HG03457 (cell line): Measurements from ENCODE around the gene DPH1.

Experiments used
- ATAC-seq: cut with Tn5 transposase; IDR thresholded peaks from one replicate; pipeline ENCODE4 v1.9.1; 2021; ENCODE audit warnings: moderate number of reproducible peaks; ENCODE audit not compliant: unreplicated experiment

Gene DPH1

GRCh38 chr17:2060681-2061440 lies 30.9 kb downstream of the DPH1 start:
- no peak for ATAC-seq

DNA sequence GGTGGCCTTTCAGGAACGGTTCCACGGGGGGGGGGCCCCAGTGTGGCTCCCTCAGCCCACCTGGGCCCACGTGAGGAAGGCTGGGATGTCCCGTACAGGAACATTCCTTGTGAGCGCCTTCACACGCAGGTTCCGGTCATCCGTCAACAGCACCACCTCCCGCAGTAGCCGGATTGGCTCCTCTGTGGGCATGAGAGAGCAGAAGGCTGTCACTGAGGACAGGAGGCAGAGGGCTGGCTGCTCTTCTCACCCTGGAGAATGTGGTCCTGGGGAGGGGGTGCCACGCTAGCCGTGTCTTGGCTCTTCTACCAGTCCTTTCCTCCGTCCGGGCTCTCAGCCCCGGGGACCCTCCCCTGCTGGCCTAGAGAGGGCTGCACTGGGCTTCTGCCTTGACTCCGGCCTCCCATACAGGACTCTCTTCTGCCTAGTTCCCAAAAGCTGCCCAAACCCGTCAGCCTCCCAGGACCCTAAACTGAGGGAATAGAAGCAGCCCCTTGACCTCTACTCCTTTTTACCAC lies 31.5 kb downstream of the DPH1 start:
- ATAC-seq, result no peak

DNA sequence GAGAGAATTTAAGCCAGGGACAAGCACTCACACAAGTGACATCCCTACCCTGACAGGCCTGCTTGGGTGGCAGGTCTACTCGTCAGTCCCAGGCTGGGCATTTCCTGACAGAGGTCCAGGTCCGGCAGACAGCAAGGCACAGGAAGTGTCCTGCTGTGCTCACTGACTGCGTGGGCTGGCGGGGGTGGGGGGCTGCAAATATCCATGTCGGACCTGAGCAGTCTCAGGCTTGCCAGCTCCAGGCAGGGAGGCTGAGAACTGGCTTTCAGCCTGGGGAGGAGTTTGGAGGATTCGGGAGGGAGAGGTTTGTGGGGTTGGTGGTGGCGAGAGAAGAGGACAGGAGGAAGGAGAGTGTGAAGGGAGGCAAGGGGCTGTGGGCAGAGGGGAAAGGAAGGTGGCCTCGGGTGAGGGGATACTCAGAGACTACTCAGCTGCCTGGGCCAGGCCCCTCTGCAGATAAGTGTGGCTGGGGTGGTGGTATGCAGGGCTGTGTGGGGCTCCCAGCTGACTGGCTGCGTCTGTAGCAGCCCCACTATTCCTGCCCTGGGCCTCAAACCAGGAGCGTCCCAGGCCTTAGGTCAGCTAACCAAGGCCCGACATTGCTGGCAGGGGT lies 32.7 kb downstream of the DPH1 start:
- ATAC-seq, result no peak

DNA sequence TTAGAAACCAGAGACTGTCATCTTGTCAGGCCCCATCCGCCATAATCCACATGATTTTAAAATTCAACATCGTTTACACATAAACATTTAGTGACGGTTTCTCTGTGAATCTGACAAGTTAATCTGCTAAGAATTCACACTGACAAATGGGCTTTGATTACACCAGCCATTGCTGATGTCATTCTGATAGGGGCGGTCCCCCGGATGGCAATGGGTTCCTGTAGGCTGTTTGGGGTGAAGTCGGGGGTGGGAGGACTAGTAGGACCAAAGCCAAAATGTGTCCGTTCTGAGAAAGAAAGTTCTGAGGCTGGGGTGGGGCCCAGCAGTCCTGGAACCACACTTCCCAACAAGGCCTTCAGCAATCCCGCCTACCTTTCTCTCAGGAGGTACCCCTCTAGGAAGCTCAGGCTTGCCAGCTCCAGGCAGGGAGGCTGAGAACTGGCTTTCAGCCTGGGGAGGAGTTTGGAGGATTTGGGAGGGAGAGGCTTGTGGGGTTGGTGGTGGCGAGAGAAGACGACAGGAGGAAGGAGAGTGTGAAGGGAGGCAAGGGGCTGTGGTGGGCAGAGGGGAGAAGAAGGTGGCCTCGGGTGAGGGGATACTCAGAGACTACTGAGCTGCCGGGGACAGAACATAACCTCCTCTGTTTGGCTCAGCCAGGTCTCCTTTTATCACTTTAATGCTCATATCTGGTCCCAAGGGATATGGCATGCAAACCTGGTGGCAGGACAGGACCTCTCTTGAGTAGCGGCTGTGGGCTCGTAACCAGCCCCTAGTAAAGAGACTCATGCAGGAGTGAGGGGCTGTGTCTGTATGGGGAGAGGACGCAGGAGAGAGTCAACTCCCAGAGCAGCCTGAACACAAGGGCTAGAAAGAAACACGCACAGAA lies 33.6 kb downstream of the DPH1 start:
- ATAC-seq, result no peak

DNA sequence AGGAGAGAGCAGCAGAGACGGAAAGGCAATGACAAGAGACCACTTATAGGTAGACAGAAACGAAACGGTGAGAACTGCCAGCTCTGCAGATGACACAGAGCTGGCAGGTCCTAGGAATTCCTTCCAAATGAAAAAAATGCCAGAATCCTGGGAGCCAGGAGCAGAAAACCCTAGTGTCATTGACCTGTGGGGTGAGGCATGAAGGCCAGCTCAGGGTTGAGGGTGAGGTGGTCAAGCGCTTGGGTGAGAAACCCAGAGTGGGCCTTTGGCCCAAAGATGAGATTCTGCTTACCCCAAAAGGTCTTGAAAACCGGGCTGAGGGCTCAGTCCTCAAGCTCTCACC lies 34.2 kb downstream of the DPH1 start:
- ATAC-seq, result no peak

DNA sequence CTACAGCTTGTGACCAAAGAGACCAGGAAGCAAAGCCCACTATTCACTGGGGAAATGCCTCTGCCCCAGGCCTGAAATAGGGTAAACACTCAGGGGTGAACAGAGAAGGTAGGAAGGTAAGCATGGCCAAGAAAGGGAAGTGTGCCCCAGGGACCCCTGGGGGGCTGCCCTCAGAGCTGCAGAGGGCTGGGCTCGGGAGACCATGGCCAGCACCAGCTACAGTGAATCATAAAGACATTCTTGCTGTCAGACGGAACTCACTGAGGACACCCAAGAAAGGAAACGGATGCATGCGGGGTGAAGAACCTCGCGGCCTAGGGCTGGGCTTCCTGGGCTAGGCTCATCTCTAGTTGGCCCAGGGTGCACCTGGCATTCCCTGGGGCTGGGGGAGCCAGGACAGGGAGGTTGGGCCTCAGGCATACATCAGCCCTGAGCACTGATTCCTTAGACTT lies 34.6 kb downstream of the DPH1 start:
- ATAC-seq, result no peak

DNA sequence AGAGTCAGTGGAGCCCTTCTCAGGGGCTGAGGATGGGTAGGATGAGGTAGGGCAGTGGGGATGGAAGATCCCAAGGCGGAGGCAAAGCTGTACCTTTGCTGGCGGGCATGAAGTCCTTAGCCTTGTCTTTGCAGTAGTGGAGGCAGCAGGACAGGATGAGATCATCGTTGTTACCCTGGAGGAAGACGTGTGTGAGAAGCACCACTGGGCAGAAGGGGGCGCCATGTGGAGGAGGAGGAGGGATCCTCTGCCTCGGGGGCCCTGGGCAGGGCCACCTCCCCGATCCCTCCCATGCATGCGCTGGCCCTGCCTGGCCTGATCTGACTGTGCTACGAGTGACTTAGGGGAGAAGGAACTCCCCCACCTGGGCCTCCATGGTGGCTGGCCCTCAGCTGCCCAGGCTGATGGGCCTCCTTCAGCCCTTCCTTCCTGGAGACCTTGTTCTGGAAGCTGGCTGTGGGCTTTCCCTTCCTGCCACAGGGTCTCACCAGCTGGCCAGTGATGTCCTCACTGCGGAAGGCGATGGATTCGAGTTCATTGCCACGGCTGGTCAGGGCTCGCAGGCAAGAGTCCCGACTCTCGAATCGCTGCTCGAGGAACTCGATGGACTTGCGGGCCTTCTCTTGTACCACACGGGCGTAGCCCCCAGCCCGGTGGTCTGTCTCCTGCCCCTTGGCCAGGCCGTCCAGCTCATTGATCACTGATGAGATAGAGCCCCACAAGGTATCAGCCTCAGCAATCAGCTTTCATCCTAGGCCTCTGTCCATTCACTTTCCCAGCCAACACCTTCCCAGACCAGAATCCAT lies 35.2 kb downstream of the DPH1 start:
- ATAC-seq, result no peak

DNA sequence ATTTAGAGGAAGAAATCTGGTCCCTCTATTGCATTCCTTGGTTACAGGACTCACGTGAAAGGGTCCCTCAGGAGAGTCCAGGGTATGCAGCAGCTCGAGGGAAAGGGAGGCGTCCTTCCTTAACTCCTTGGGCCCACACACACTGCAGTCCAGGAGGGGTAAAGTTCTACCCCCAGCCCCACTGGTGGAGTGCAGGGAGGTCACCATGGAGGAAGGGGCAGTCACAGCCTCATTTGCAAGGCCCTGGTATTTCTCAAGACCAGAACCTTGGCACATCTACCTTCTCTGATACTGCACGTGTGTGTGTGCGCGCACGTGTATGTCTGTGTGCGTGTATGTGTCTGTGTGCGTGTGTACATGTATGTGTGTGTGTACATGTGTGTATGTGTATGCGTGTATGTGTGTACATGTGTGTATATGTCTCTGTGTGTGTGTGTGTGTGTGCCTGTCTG lies 36.0 kb downstream of the DPH1 start:
- ATAC-seq, result no peak

DNA sequence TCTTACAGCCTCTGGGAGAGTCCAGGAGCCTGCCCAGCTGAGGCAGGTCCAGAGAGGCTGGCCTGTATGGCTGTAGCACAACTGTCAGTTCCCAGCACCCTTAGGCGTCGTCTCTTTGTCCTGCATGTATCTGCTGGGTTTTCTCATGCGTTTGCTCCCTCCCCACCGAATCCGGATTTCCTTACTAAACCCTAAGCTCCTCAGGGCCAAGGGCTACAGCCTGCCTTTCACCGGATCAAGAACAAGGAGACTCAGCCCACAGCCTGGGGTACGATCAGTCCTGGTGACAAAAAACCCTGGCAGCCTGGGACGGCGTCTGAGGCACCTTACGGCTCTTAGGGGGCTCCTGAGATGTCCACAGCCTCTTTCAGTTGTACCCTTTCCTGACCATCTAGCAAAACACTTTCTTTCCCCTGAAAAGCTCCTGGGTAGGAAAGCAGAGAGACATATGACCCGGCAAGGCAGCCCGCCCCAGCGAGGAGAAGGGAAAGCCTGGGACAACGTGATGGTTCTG lies 37.2 kb downstream of the DPH1 start:
- ATAC-seq, result no peak

GRCh38 chr17:2067608-2068024 lies 37.7 kb downstream of the DPH1 start:
- no peak for ATAC-seq

GRCh38 chr17:2068031-2068518 lies 38.1 kb downstream of the DPH1 start:
- ATAC-seq, result no peak

GRCh38 chr17:2068519-2069051 lies 38.6 kb downstream of the DPH1 start:
- no peak for ATAC-seq

DNA sequence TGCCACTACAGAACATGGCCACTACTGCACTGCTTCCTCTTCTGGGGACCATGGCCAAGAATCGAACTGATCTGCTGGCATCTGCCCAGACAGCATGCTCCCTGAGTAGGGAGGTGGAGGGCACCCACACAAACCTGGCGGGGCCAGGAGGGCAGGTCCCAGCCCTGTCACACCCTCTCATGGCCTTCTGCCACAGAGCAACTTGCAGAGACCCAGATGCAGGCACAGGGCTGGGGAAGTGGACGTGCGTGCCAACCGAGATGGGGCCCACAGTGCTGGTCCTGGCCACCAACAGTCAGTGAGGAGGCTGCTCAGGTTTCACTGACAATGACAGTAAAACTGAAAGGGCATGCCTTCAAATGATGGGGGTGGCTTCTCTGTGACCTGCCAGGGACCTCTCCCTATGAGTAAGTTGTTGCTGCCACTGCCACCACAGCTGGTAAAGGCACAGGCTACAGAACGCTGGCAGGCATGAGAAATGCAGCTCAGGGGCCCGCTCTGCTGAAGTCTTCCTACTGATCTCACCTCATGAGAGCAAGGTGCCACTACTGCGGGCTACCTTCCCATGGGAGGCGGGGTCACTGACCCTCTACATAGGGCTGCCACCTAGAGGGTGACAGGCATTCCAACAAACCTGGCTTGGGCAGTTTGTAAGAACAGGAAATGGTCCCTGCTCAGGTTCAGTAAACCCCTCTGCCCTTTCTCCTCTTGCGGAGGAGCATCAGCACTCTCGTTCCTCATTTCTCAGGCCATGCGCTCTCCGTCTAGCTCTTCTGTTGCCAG lies 40.5 kb downstream of the DPH1 start:
- ATAC-seq, result peak; percentile 62

DNA sequence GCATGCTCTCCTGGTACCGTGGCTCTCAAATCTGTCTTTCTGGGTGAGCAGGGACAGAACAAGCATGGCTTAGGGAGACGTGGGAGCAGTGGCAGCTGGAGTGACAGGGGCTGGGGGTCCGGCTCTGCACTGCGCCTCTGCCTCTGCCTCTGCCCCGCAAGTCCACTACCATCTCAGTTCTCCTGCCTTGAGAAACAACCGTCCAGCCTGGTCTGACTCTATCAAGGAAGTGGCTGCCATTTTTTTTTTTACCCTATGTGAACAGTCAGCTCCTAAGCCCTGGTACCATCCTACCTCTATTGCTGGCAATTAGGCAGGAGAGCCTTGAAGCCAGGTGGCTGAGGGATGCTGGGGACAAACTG lies 41.1 kb downstream of the DPH1 start:
- no peak for ATAC-seq

DNA sequence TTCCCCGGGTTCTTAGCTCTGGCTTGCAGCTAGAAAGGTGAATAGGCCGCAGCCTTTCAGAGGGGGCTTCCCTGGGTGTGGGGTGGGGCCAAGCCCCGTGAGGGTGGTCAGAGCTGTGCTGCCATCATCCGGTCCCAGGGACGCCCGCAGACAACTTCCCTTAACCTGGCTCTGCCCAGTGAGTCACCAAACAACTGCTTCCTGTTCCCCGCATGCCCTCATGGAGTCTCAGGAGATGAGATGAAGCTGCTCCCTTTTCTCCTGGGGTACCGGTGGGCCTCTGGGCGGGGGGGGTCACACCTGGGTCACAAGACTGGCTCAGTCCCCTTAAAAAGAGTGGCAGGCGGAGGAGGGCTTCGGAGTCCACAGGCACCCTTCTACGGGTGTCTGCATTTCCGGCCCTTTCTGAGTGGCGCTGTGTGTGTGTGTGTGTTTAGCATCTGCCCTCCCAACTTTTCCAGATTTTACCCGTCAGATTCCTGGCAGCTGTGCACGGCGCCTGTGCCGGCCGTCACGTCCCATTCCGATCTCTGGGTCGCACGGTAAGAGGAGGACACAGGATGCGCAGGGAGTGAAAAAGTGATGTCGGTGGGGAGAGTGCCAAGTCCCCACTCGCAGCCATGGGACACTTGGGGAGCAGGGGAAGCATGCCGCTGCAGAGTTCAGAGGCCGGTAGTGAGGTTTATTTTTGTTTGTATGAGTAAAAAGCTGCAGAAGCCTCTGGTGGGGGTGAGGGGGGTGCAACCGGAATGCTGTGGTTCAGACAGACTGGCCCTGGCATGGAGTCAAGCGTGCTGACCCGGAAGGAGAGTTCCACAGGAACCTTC lies 41.7 kb downstream of the DPH1 start:
- no peak for ATAC-seq

- ATAC-seq, result no peak
Measured at GRCh38 chr17:2074919-2075318, 45.0 kb downstream of the DPH1 start.

DNA sequence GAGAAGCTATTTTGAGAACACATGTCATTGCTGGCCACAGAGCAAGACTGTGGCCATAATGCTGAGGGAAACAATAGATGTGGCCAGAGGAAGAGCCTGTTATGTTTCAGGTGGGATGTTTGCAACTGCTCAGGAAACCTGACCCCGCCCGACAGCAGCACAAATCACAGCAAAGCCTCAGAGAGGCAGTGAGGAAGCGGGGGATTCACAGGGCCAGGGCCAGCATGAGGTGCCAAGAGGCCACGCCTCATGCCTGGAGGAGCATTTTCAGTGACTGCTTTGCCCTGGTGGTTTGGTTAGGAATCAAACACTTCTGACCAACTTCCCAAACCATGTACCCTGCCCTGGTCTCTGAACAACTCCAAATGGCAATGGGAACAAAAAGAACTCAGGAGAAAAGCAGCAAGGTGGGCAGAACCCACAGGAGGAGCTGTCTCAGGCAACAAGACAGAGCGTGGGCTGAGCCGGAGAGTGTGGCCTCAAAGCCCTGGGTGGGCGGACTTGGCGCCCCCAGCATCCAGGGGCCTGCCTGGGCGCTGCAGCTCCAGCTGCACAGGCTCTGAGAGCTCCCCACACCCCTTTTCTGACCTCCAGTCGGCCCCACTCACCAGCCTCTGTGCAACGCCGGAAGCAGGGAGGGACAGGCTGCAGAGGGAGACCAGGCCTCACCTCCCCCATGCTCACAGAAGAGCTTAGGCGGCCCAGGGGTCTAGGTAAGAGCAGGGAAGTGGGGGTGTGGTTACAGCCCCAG lies 45.6 kb downstream of the DPH1 start:
- ATAC-seq, result no peak
